Measurements from ENCODE around the gene ZBTB40.

The ZBTB40 gene

DNA sequence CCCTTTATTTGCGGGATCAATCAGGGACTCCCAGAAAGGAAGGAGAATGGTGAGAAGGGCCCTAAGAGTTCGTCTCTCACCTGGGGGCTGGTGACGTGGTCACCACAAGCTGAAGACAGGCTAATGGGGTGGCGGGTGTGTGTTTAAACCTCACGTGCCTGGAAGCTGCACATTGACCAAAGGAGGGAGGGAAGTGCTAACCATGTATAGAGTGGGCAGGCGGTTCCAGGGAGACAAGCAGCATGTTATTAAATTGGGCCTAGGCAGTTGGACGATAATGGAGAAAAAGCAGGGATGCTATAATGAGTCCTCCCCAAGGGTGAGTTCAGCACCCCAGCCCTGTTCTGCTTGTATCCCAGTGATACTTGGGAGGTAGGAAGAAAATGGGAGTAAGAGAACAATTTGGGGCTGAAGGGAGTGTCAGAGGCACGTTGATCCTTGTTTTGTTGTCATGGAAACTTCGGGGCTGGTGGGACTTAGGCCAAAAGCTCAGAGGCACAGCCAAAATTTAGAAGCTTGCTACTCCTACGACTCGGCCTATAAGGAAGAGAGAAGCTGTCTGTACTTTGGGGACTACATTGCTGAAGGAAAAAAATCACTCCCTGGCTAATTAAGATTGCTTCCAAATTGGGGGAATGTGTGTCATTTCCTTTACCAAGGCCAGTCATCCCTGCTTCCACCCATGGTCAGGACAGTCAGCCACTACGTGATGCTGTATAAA is 78.4 kb downstream of the ZBTB40 start:
- no peak overlapping the region for H3K9ac ChIP-seq (ENCODE audit: low read length)
- no peak overlapping the region for H3K27ac ChIP-seq (ENCODE audit: low read length)
- no peaks in the 10 kb centered on the region for H3K36me3 ChIP-seq (replicated peaks; ENCODE audit: low read depth, low read length)
- H3K4me1 ChIP-seq (ENCODE audit: low read length): no peaks in the 10 kb centered on the region
- no peak overlapping the region for H3K4me2 ChIP-seq (ENCODE audit: low read length)
- H3K4me3 ChIP-seq (ENCODE audit: low read length): no peak overlapping the region
- no peak overlapping the region for H2AFZ ChIP-seq (ENCODE audit: low read depth, low read length)
- H3K9me3 ChIP-seq (ENCODE audit: insufficient read depth, low read length): no peaks in the 10 kb centered on the region
- H3K79me2 ChIP-seq (ENCODE audit: low read length): no peaks in the 10 kb centered on the region
- H4K20me1 ChIP-seq (ENCODE audit: insufficient read depth, low read length): no peaks in the 10 kb centered on the region
- TF ChIP-seq, protein P1, sequence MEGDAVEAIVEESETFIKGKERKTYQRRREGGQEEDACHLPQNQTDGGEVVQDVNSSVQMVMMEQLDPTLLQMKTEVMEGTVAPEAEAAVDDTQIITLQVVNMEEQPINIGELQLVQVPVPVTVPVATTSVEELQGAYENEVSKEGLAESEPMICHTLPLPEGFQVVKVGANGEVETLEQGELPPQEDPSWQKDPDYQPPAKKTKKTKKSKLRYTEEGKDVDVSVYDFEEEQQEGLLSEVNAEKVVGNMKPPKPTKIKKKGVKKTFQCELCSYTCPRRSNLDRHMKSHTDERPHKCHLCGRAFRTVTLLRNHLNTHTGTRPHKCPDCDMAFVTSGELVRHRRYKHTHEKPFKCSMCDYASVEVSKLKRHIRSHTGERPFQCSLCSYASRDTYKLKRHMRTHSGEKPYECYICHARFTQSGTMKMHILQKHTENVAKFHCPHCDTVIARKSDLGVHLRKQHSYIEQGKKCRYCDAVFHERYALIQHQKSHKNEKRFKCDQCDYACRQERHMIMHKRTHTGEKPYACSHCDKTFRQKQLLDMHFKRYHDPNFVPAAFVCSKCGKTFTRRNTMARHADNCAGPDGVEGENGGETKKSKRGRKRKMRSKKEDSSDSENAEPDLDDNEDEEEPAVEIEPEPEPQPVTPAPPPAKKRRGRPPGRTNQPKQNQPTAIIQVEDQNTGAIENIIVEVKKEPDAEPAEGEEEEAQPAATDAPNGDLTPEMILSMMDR (IDR thresholded peaks at IDR 0.05; ENCODE audit: low read depth, low read length): no peak
- no peak for TF ChIP-seq EZH2phosphoT487 (IDR thresholded peaks at IDR 0.05; ENCODE audit: low read depth)
- no peaks in the 10 kb centered on the region for H3K27me3 ChIP-seq (ENCODE audit: low read depth, low read length)

DNA sequence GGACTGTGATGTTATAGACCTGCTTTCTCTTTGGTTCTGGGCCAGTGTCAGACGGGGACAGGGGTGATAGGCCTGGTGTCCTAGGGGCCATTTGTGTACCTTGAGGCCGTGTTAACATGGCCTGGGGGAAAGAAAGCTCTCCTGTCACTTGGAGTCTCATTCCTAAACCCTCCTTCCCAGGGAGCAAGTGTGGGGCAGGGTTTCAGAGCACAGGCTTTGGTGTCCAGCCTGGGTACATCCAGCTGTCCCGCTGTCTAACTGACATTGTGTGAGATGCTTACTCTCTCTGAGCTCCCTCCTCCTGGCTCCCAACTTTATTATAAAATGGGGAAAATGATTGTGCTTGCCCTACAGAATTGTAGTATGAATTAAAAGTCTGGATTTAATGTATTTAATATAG is 79.1 kb downstream of the ZBTB40 start:
- no peak overlapping the region for H3K27ac ChIP-seq (ENCODE audit: low read length)
- H3K9ac ChIP-seq (ENCODE audit: low read length): no peak overlapping the region
- no peaks in the 10 kb centered on the region for H3K36me3 ChIP-seq (replicated peaks; ENCODE audit: low read depth, low read length)
- no peaks in the 10 kb centered on the region for H3K9me3 ChIP-seq (ENCODE audit: insufficient read depth, low read length)
- no peak overlapping the region for H2AFZ ChIP-seq (ENCODE audit: low read depth, low read length)
- TF ChIP-seq EZH2phosphoT487 (IDR thresholded peaks at IDR 0.05; ENCODE audit: low read depth): no peak
- TF ChIP-seq, protein P1 (IDR thresholded peaks at IDR 0.05; ENCODE audit: low read depth, low read length): no peak
- H3K4me1 ChIP-seq (ENCODE audit: low read length): no peaks in the 10 kb centered on the region
- H3K4me3 ChIP-seq (ENCODE audit: low read length): no peak overlapping the region
- no peaks in the 10 kb centered on the region for H3K27me3 ChIP-seq (ENCODE audit: low read depth, low read length)
- H3K79me2 ChIP-seq (ENCODE audit: low read length): no peaks in the 10 kb centered on the region
- H3K4me2 ChIP-seq (ENCODE audit: low read length): no peak overlapping the region
- no peaks in the 10 kb centered on the region for H4K20me1 ChIP-seq (ENCODE audit: insufficient read depth, low read length)

DNA sequence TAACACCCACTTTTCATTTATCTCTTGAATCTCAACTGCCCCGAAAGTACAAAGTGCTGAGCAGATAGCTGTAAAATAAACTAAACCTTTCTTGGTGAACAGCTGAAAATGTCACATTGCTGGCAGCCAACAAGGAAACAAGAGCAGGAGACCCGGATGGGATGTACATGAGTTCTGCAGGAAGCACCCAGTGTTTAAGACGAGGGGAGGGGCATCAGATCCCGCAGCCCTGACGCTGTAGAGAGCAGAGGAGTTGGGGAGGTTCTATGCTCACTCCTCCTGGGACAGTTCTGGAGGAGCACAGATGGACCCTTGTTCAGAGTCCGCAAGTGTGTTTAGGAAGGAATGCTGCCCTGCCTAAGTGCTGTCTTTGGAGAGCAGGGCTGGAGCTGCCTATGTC is 79.6 kb downstream of the ZBTB40 start:
- no peak overlapping the region for H3K9ac ChIP-seq (ENCODE audit: low read length)
- H3K36me3 ChIP-seq (replicated peaks; ENCODE audit: low read depth, low read length): no peaks in the 10 kb centered on the region
- no peaks in the 10 kb centered on the region for H4K20me1 ChIP-seq (ENCODE audit: insufficient read depth, low read length)
- H3K27me3 ChIP-seq (ENCODE audit: low read depth, low read length): no peaks in the 10 kb centered on the region
- no peak overlapping the region for H2AFZ ChIP-seq (ENCODE audit: low read depth, low read length)
- no peaks in the 10 kb centered on the region for H3K79me2 ChIP-seq (ENCODE audit: low read length)
- no peaks in the 10 kb centered on the region for H3K9me3 ChIP-seq (ENCODE audit: insufficient read depth, low read length)
- H3K4me1 ChIP-seq (ENCODE audit: low read length): no peaks in the 10 kb centered on the region
- H3K4me3 ChIP-seq (ENCODE audit: low read length): no peak overlapping the region
- no peak overlapping the region for H3K27ac ChIP-seq (ENCODE audit: low read length)
- H3K4me2 ChIP-seq (ENCODE audit: low read length): no peak overlapping the region
- TF ChIP-seq EZH2phosphoT487 (IDR thresholded peaks at IDR 0.05; ENCODE audit: low read depth): no peak
- TF ChIP-seq, protein P1 (IDR thresholded peaks at IDR 0.05; ENCODE audit: low read depth, low read length): no peak

DNA sequence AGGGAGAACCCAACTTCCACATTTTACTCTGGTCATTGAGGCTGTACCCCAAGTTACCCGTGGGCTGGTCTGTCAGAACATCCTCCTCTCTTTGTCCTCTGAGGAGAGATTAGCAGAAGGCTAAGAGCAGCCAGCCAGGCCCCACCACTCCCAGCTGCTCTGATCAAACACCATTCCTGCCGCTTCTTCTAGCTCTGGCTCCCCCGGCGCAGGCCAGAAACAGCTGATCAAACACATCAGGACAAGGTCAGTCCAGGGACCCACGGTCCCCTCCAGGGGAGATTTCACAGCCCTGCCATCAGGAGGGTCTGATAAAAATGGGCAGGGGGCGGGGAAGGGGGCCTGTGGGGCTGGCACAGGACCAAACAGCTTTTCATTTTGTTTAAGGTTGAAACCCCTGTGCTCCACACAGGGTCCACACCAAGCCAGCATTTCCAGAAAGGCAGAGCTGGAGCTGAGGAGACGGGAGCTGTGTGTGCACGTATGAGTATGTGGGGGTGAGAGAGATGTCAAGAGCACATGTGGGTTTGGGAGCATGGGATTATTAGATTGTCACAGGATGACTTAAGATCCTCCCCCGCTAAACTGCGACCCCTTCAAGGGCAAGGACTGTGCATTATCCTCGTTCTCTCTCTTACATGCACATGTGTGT is 81.7 kb downstream of the ZBTB40 start:
- Histone ChIP-seq H3K79me2 (ENCODE audit: low read length) (no peaks in the 10 kb centered on the region), H3K9me3 (ENCODE audit: insufficient read depth, low read length) (no peaks in the 10 kb centered on the region), H4K20me1 (ENCODE audit: insufficient read depth, low read length) (no peaks in the 10 kb centered on the region), H3K4me3 (ENCODE audit: low read length) (no peak overlapping the region), H3K36me3 (replicated peaks; ENCODE audit: low read depth, low read length) (no peaks in the 10 kb centered on the region), H3K27ac (ENCODE audit: low read length) (no peak overlapping the region), H3K4me2 (ENCODE audit: low read length) (no peak overlapping the region), H3K4me1 (ENCODE audit: low read length) (no peaks in the 10 kb centered on the region), H3K9ac (ENCODE audit: low read length) (no peak overlapping the region), H3K27me3 (ENCODE audit: low read depth, low read length) (no peaks in the 10 kb centered on the region), H2AFZ (ENCODE audit: low read depth, low read length) (no peak overlapping the region)
- TF ChIP-seq EZH2phosphoT487 (IDR thresholded peaks at IDR 0.05; ENCODE audit: low read depth): no peak
- TF ChIP-seq, protein P1 (IDR thresholded peaks at IDR 0.05; ENCODE audit: low read depth, low read length): no peak

Measured in OCI-LY3 (cell line).